ENCODE data around the gene CD300C.

GRCh38 chr17:74579900-74580299 lies 34.0 kb upstream of the CD300C start:
- no peak for TF ChIP-seq CTCF (IDR thresholded peaks at IDR 0.05)
- TF ChIP-seq REST (IDR thresholded peaks at IDR 0.05; ENCODE audit: insufficient read depth in 1 of 2, low read depth in 2 of 2, low read length in 1 of 2), result no peak
